ENCODE measurements around the gene HSD17B12.
"Not testable (repeated sequence)": the region's sequence is repeated elsewhere in the genome, so short reads cannot be mapped to it uniquely, and the experiment has no call there.

GRCh38 chr11:43768654-43769053 is 88.1 kb downstream of the HSD17B12 start:
- not testable (repeated sequence) for TF ChIP-seq CTCF, EP300, POLR2A, POLR2AphosphoS5 (IDR thresholded peaks at IDR 0.05)
